Mucosa of rectum (tissue), 2 donors: ENCODE data around the gene EPHA5.

Source experiments
- H3K27ac ChIP-seq, 2 donors: one replicate each; pipeline ENCODE4 v1.7.0; 2013; ENCODE audit warnings: inconsistent platforms in 2 of 2, low read depth in 2 of 2, low read length in 2 of 2
- H3K27me3 ChIP-seq, 2 donors: one replicate each; pipeline ENCODE4 v1.7.0; 2013; ENCODE audit warnings: low read length in 2 of 2; ENCODE audit not compliant: control insufficient read depth in 2 of 2, insufficient read depth in 2 of 2
- H3K36me3 ChIP-seq, 2 donors: one replicate each; pipeline ENCODE4 v1.7.0; 2013; ENCODE audit warnings: low read length in 2 of 2; ENCODE audit not compliant: control insufficient read depth in 2 of 2, insufficient read depth in 2 of 2
- H3K4me1 ChIP-seq, 2 donors: one replicate each; pipeline ENCODE4 v1.7.0; 2013; ENCODE audit warnings: low read length in 2 of 2, mild to moderate bottlenecking in 1 of 2; ENCODE audit not compliant: control insufficient read depth in 2 of 2, insufficient read depth in 2 of 2
- H3K4me3 ChIP-seq, 2 donors: one replicate each; pipeline ENCODE4 v1.7.0; 2013; ENCODE audit warnings: low read length in 2 of 2
- H3K9ac ChIP-seq, 2 donors: one replicate each; pipeline ENCODE4 v1.7.0; 2013; ENCODE audit warnings: low read length in 2 of 2, low read depth in 1 of 2, mild to moderate bottlenecking in 1 of 2
- H3K9me3 ChIP-seq, 2 donors: one replicate each; pipeline ENCODE4 v1.7.0; 2013; ENCODE audit warnings: low read length in 2 of 2; ENCODE audit not compliant: control insufficient read depth in 2 of 2
- donor health status: healthy.
- donor health status: Normal muscosa, but diverticular disease.

Gene EPHA5

GRCh38 chr4:65515646-65516045, 154.6 kb downstream of the EPHA5 start:
- Histone ChIP-seq H3K27ac (no peak overlapping the region), H3K36me3 (no peaks in the 10 kb centered on the region), H3K4me3 (no peak overlapping the region), H3K4me1 (no peaks in the 10 kb centered on the region), H3K27me3 (no peaks in the 10 kb centered on the region), H3K9ac (no peak overlapping the region), H3K9me3 (no peaks in the 10 kb centered on the region)

- Histone ChIP-seq H3K36me3 (no peaks in the 10 kb centered on the region), H3K27ac (no peak overlapping the region), H3K9me3 (no peaks in the 10 kb centered on the region), H3K9ac (no peak overlapping the region), H3K27me3 (no peaks in the 10 kb centered on the region), H3K4me1 (no peaks in the 10 kb centered on the region), H3K4me3 (no peak overlapping the region)
Observed at GRCh38 chr4:65510976-65511375, 159.3 kb downstream of the EPHA5 start.

- no peaks in the 10 kb centered on the region for H3K27me3 ChIP-seq
- H3K27ac ChIP-seq: no peak overlapping the region
- H3K4me1 ChIP-seq: no peaks in the 10 kb centered on the region
- no peaks in the 10 kb centered on the region for H3K9me3 ChIP-seq
- no peak overlapping the region for H3K9ac ChIP-seq
- no peak overlapping the region for H3K4me3 ChIP-seq
- H3K36me3 ChIP-seq: no peaks in the 10 kb centered on the region
Observed at GRCh38 chr4:65508168-65508567, 162.1 kb downstream of the EPHA5 start.

GRCh38 chr4:65502131-65502701, 168.1 kb downstream of the EPHA5 start:
- Histone ChIP-seq H3K9ac (no peak overlapping the region), H3K27ac (no peak overlapping the region), H3K9me3 (no peaks in the 10 kb centered on the region), H3K4me3 (no peak overlapping the region), H3K36me3 (no peaks in the 10 kb centered on the region), H3K4me1 (no peaks in the 10 kb centered on the region), H3K27me3 (no peaks in the 10 kb centered on the region)

GRCh38 chr4:65498606-65499005, 171.7 kb downstream of the EPHA5 start:
- no peaks in the 10 kb centered on the region for H3K4me1 ChIP-seq
- H3K27ac ChIP-seq: no peak overlapping the region
- H3K9ac ChIP-seq: no peak overlapping the region
- H3K4me3 ChIP-seq: no peak overlapping the region
- H3K36me3 ChIP-seq: no peaks in the 10 kb centered on the region
- no peaks in the 10 kb centered on the region for H3K9me3 ChIP-seq
- no peaks in the 10 kb centered on the region for H3K27me3 ChIP-seq

GRCh38 chr4:65495439-65495838, 174.8 kb downstream of the EPHA5 start:
- Histone ChIP-seq H3K27ac (no peak overlapping the region), H3K27me3 (no peaks in the 10 kb centered on the region)

GRCh38 chr4:65482410-65482809, 187.9 kb downstream of the EPHA5 start:
- no peaks in the 10 kb centered on the region for H3K36me3 ChIP-seq
- no peaks in the 10 kb centered on the region for H3K27me3 ChIP-seq
- H3K9ac ChIP-seq: no peak overlapping the region
- no peak overlapping the region for H3K4me3 ChIP-seq
- H3K4me1 ChIP-seq: no peaks in the 10 kb centered on the region
- H3K27ac ChIP-seq: no peak overlapping the region
- peaks cover 0 to 2% of the 10 kb centered on the region in 2 donors for H3K9me3 ChIP-seq

More at GRCh38 chr4:65495439-65495838, 174.8 kb downstream of the EPHA5 start:
- H3K9me3 ChIP-seq: no peaks in the 10 kb centered on the region
- H3K36me3 ChIP-seq: no peaks in the 10 kb centered on the region
- H3K4me3 ChIP-seq: no peak overlapping the region
- H3K4me1 ChIP-seq: no peaks in the 10 kb centered on the region
- H3K9ac ChIP-seq: no peak overlapping the region

GRCh38 chr4:65472531-65472930, 197.8 kb downstream of the EPHA5 start:
- Histone ChIP-seq H3K27me3 (no peaks in the 10 kb centered on the region), H3K9ac (no peak overlapping the region), H3K27ac (no peak overlapping the region), H3K36me3 (no peaks in the 10 kb centered on the region), H3K4me1 (no peaks in the 10 kb centered on the region), H3K9me3 (no peaks in the 10 kb centered on the region), H3K4me3 (no peak overlapping the region)

- H3K9ac ChIP-seq: no peak overlapping the region
- H3K4me1 ChIP-seq: no peaks in the 10 kb centered on the region
- no peaks in the 10 kb centered on the region for H3K9me3 ChIP-seq
- H3K4me3 ChIP-seq: no peak overlapping the region
- H3K27ac ChIP-seq: no peak overlapping the region
- H3K27me3 ChIP-seq: no peaks in the 10 kb centered on the region
- no peaks in the 10 kb centered on the region for H3K36me3 ChIP-seq
Observed at GRCh38 chr4:65467068-65467680, 203.1 kb downstream of the EPHA5 start.

- Histone ChIP-seq H3K27ac (no peak overlapping the region), H3K36me3 (no peaks in the 10 kb centered on the region), H3K27me3 (no peaks in the 10 kb centered on the region), H3K9me3 (no peaks in the 10 kb centered on the region), H3K4me3 (no peak overlapping the region), H3K4me1 (no peaks in the 10 kb centered on the region), H3K9ac (no peak overlapping the region)
Observed at GRCh38 chr4:65461781-65462180, 208.5 kb downstream of the EPHA5 start.
